Large intestine (tissue), 3 donors: ENCODE results near the gene BTG1. TPM values are rescaled to one million over a fixed set of nuclear protein-coding genes. Genes with fewer than 3 reads are reported as not detected.

Experiments used
- DNase-seq, 2 donors: peaks; one replicate each; pipeline versions ENCODE4 v3.0.0 to v3.0.0-alpha.2; 2013
- H3K27ac ChIP-seq: one replicate; pipeline ENCODE4 v1.5.1; 2013; ENCODE audit warnings: low read length
- H3K27me3 ChIP-seq: 2 replicates; pipeline ENCODE4 v1.6.1; 2013; ENCODE audit warnings: low read length; ENCODE audit not compliant: control insufficient read depth, insufficient read depth
- H3K36me3 ChIP-seq: 2 replicates; pipeline ENCODE4 v1.6.1; 2013; ENCODE audit warnings: low read length; ENCODE audit not compliant: control insufficient read depth, insufficient read depth
- H3K4me1 ChIP-seq: one replicate; pipeline ENCODE4 v1.6.1; 2013; ENCODE audit warnings: low read length; ENCODE audit not compliant: control insufficient read depth, insufficient read depth
- H3K4me3 ChIP-seq: one replicate; pipeline ENCODE4 v1.5.1; 2013; ENCODE audit warnings: low read length
- H3K9me3 ChIP-seq: one replicate; pipeline ENCODE4 v1.6.1; 2013; ENCODE audit warnings: mild to moderate bottlenecking, low read depth, low read length, moderate library complexity; ENCODE audit not compliant: control insufficient read depth
- WGBS: methylation state at CpG from one replicate; pipeline ENCODE4 v1.1.5; 2013; ENCODE audit warnings: low lambda C conversion rate; ENCODE audit not compliant: insufficient coverage; 5-methylcytosine and 5-hydroxymethylcytosine counted together
- polyA plus RNA-seq: library from polyadenylated mRNA; unstranded; fragments of 120-200 nt; gene quantifications from one replicate; pipeline ENCODE4 v1.2.1, GENCODE V29; 2013

BTG1 gene
- polyA plus RNA-seq, 1 donor = 58.0 TPM

GRCh38 chr12:92155733-92156132 is 10.1 kb upstream of the BTG1 start:
- H3K4me1 ChIP-seq = no peaks in the 10 kb centered on the region
- H3K27me3 ChIP-seq = no peaks in the 10 kb centered on the region
- no peak overlapping the region for H3K27ac ChIP-seq
- no peak for DNase-seq
- WGBS = no CpG with 5 or more reads among the region's 2 CpGs
- no peaks in the 10 kb centered on the region for H3K9me3 ChIP-seq
- H3K4me3 ChIP-seq = no peak overlapping the region
- H3K36me3 ChIP-seq = no peaks in the 10 kb centered on the region

GRCh38 chr12:92151916-92152315 is 6.3 kb upstream of the BTG1 start:
- DNase-seq = no peak
- no peak overlapping the region for H3K4me3 ChIP-seq
- H3K9me3 ChIP-seq = no peaks in the 10 kb centered on the region
- H3K4me1 ChIP-seq = no peaks in the 10 kb centered on the region
- no peaks in the 10 kb centered on the region for H3K36me3 ChIP-seq
- H3K27ac ChIP-seq = no peak overlapping the region
- H3K27me3 ChIP-seq = no peaks in the 10 kb centered on the region
- 94% methylated on average over 2 of the region's 2 CpGs for WGBS

DNA sequence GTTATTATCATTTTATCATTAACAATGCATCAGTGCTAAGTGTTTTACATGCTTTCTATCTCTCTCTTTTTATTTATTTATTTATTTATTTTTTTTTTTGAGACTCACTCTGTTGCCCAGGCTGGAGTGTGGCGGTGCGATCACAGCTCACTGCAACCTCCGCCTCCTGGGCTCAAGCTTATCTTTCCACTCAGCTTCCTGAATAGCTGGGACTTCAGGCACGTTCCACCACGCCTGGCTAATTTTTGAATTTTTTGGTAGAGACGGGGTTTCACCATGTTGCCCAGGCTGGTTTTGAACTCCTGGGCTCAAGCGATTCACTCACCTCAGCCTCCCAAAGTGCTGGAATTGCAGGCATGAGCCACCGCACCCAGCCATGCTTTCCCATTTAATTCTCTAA is 3.9 kb upstream of the BTG1 start:
- no peaks in the 10 kb centered on the region for H3K9me3 ChIP-seq
- no peaks in the 10 kb centered on the region for H3K4me1 ChIP-seq
- WGBS = no CpG with 5 or more reads among the region's 8 CpGs
- no peak for DNase-seq
- no peak overlapping the region for H3K27ac ChIP-seq
- no peaks in the 10 kb centered on the region for H3K27me3 ChIP-seq
- no peaks in the 10 kb centered on the region for H3K36me3 ChIP-seq
- H3K4me3 ChIP-seq = no peak overlapping the region

- Histone ChIP-seq H3K27ac (no peak overlapping the region), H3K4me3 (no peak overlapping the region), H3K9me3 (no peaks in the 10 kb centered on the region), H3K27me3 (no peaks in the 10 kb centered on the region), H3K36me3 (peaks cover 7% of the 10 kb centered on the region), H3K4me1 (no peaks in the 10 kb centered on the region)
- 40% methylated on average over 2 of the region's 3 CpGs for WGBS
- DNase-seq = peak in 1 of 2 donors; percentile 31
Observed at GRCh38 chr12:92147491-92147890, 1.8 kb upstream of the BTG1 start.

- peak in 1 of 2 donors; percentile 26 for DNase-seq
- no peaks in the 10 kb centered on the region for H3K9me3 ChIP-seq
- 10% methylated on average over 3 of the region's 14 CpGs for WGBS
Observed at GRCh38 chr12:92146497-92147224, 1.0 kb upstream of the BTG1 start.

GRCh38 chr12:92145481-92145730 is 240 bp downstream of the BTG1 start:
- WGBS = no CpG with 5 or more reads among the region's 28 CpGs
- Histone ChIP-seq H3K9me3 (no peaks in the 10 kb centered on the region), H3K4me1 (no peaks in the 10 kb centered on the region), H3K36me3 (peaks cover 8% of the 10 kb centered on the region), H3K27ac (peak overlapping the region; percentile 92), H3K27me3 (no peaks in the 10 kb centered on the region), H3K4me3 (peak overlapping the region; percentile 93)
- DNase-seq = no peak

More at GRCh38 chr12:92146497-92147224, 1.0 kb upstream of the BTG1 start:
- Histone ChIP-seq H3K4me3 (peak overlapping the region; percentile 81), H3K4me1 (no peaks in the 10 kb centered on the region), H3K27me3 (no peaks in the 10 kb centered on the region), H3K36me3 (peaks cover 8% of the 10 kb centered on the region), H3K27ac (peak overlapping the region; percentile 92)

GRCh38 chr12:92144631-92145480 is 790 bp downstream of the BTG1 start:
- no peaks in the 10 kb centered on the region for H3K4me1 ChIP-seq
- DNase-seq = peak; percentile 31 to 71
- no peaks in the 10 kb centered on the region for H3K9me3 ChIP-seq
- WGBS = 0% methylated on average over 6 of the region's 69 CpGs
- no peaks in the 10 kb centered on the region for H3K27me3 ChIP-seq
- peak overlapping the region; percentile 92 for H3K27ac ChIP-seq
- H3K4me3 ChIP-seq = peak overlapping the region; percentile 93
- H3K36me3 ChIP-seq = peaks cover 8% of the 10 kb centered on the region

DNA sequence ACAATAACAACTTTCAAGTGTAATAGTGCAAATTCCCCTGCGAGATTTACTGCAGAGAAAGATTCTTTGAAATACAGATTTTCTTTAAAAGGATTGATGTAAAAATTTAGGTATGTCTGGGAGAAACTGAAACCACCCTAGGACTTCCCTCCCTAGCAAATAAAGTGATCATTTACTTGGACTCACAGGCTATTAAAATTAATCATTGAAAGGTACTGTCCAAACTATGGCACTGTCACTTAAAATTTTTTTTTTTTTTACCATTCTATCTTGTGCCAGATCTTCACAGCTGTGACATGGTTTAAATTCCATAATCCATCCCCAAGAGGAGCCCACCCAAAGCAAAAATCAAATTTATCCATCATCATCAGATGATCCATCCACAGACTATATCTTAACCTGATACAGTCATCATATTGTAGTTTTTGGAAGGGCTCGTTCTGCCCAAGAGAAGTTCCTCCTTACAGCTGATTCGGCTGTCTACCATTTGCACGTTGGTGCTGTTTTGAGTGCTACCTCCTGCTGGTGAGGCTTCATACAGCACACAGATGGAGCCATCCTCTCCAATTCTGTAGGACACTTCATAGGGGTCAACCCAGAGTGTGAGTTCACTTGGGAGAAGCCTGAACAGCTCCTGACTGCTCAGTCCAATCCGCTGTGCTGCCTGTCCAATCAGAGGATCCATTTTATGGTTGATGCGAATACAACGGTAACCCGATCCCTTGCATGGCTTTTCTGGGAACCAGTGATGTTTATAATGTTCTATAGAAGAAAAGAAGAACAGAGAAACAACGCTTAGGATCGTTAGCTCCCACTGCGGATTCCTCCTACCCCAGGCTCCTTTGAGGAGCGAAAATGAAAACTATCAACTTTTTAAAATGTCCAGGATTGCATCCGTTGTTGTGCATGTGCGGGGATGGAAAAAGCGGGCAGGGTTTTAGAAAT is 1.7 kb downstream of the BTG1 start:
- WGBS = no CpG with 5 or more reads among the region's 15 CpGs
- peak overlapping the region; percentile 92 for H3K27ac ChIP-seq
- DNase-seq = peak; percentile 80 to 85
- no peaks in the 10 kb centered on the region for H3K27me3 ChIP-seq
- peak overlapping the region; percentile 93 for H3K4me3 ChIP-seq
- peaks cover 8% of the 10 kb centered on the region for H3K36me3 ChIP-seq
- H3K4me1 ChIP-seq = no peaks in the 10 kb centered on the region
- H3K9me3 ChIP-seq = no peaks in the 10 kb centered on the region

DNA sequence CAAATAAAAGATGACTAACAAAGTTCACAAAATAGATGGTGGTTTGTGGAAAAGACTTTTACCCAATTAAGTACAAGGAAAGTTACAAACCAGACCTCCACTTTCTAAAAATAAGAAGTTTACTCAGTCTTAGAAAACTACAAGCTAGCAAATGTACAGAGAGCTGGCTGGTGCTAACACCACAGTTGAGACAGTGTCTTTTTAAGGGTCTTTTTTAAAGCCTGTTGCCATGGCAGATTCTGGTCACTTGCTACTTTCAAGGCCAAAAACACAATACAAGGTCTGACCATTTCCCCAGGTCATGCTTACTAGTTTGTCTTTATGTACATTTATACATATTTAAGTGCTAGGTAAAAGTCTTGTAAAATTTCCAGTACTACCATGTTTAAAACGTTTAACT is 2.4 kb downstream of the BTG1 start:
- Histone ChIP-seq H3K9me3 (no peaks in the 10 kb centered on the region), H3K36me3 (peaks cover 8% of the 10 kb centered on the region), H3K27me3 (no peaks in the 10 kb centered on the region), H3K4me1 (peaks cover 4% of the 10 kb centered on the region), H3K27ac (peak overlapping the region; percentile 92), H3K4me3 (peak overlapping the region; percentile 93)
- WGBS = no CpG with 5 or more reads among the region's 1 CpG
- no peak for DNase-seq
